Measurements from ENCODE around the gene STAT5B.
A peak's percentile ranks its signal among the peaks of the same experiment; 100 is the strongest.

The STAT5B gene

GRCh38 chr17:42163696-42164407 lies 112.3 kb downstream of the STAT5B start:
- TF ChIP-seq CTCF (IDR thresholded peaks at IDR 0.05): no peak
- peaks cover 4% of the 10 kb centered on the region for H3K4me1 ChIP-seq
- no peak overlapping the region for H3K27ac ChIP-seq
- H3K27me3 ChIP-seq (ENCODE audit: control insufficient read depth, insufficient read depth, low read length): no peaks in the 10 kb centered on the region
- H3K4me3 ChIP-seq (ENCODE audit: low read depth, low read length): no peak overlapping the region
- H3K36me3 ChIP-seq (ENCODE audit: control insufficient read depth, insufficient read depth, low read length): no peaks in the 10 kb centered on the region
- no peak overlapping the region for H3K4me2 ChIP-seq (ENCODE audit: low read length)
- no peaks in the 10 kb centered on the region for H3K9me3 ChIP-seq (ENCODE audit: control insufficient read depth, low read length)
- H3K9ac ChIP-seq: no peak overlapping the region
- H3K79me2 ChIP-seq: no peaks in the 10 kb centered on the region
- H2AFZ ChIP-seq: no peak overlapping the region

- peak; percentile 14 for TF ChIP-seq CTCF (IDR thresholded peaks at IDR 0.05)
- Histone ChIP-seq H3K4me3 (ENCODE audit: low read depth, low read length) (no peak overlapping the region), H3K36me3 (ENCODE audit: control insufficient read depth, insufficient read depth, low read length) (no peaks in the 10 kb centered on the region), H2AFZ (no peak overlapping the region), H3K4me2 (ENCODE audit: low read length) (no peak overlapping the region), H3K79me2 (no peaks in the 10 kb centered on the region), H3K27ac (no peak overlapping the region), H3K9me3 (ENCODE audit: control insufficient read depth, low read length) (no peaks in the 10 kb centered on the region), H3K9ac (no peak overlapping the region), H3K27me3 (ENCODE audit: control insufficient read depth, insufficient read depth, low read length) (no peaks in the 10 kb centered on the region), H3K4me1 (peaks cover 4% of the 10 kb centered on the region)
These were observed 113.1 kb downstream of the STAT5B start for GRCh38 chr17:42163113-42163512.

- Histone ChIP-seq H3K9ac (no peak overlapping the region), H3K4me1 (peaks cover 4% of the 10 kb centered on the region), H3K4me3 (ENCODE audit: low read depth, low read length) (no peak overlapping the region), H3K36me3 (ENCODE audit: control insufficient read depth, insufficient read depth, low read length) (no peaks in the 10 kb centered on the region), H3K27me3 (ENCODE audit: control insufficient read depth, insufficient read depth, low read length) (no peaks in the 10 kb centered on the region), H3K4me2 (ENCODE audit: low read length) (no peak overlapping the region), H3K79me2 (no peaks in the 10 kb centered on the region), H3K27ac (no peak overlapping the region), H2AFZ (no peak overlapping the region), H3K9me3 (ENCODE audit: control insufficient read depth, low read length) (no peaks in the 10 kb centered on the region)
- TF ChIP-seq CTCF (IDR thresholded peaks at IDR 0.05): no peak
These were observed 115.7 kb downstream of the STAT5B start for GRCh38 chr17:42160531-42160910.

- H2AFZ ChIP-seq: no peak overlapping the region
- no peaks in the 10 kb centered on the region for H3K36me3 ChIP-seq (ENCODE audit: control insufficient read depth, insufficient read depth, low read length)
- no peak overlapping the region for H3K4me2 ChIP-seq (ENCODE audit: low read length)
- peaks cover 4% of the 10 kb centered on the region for H3K4me1 ChIP-seq
- no peak overlapping the region for H3K9ac ChIP-seq
- no peaks in the 10 kb centered on the region for H3K79me2 ChIP-seq
- no peak overlapping the region for H3K27ac ChIP-seq
- no peak for TF ChIP-seq CTCF (IDR thresholded peaks at IDR 0.05)
- no peaks in the 10 kb centered on the region for H3K9me3 ChIP-seq (ENCODE audit: control insufficient read depth, low read length)
- H3K27me3 ChIP-seq (ENCODE audit: control insufficient read depth, insufficient read depth, low read length): no peaks in the 10 kb centered on the region
- H3K4me3 ChIP-seq (ENCODE audit: low read depth, low read length): no peak overlapping the region
These were observed 116.2 kb downstream of the STAT5B start for GRCh38 chr17:42159796-42160530.
